Measurements from ENCODE around the gene RFNG. TPM values are rescaled to one million over a fixed set of nuclear protein-coding genes. Genes with fewer than 3 reads are reported as not detected.

The RFNG gene
- total and polyA plus RNA-seq, 12 donors = 21.2 to 78.0 (median 47.4) TPM

- no peaks in the 10 kb centered on the region for H3K27me3 ChIP-seq
- H3K36me3 ChIP-seq (replicated peaks in 1 of 2) = no peaks in the 10 kb centered on the region
- WGBS, 4 donors = 80 to 91% (median 84%) methylated on average over 2 to 28 of the region's 28 CpGs
- H3K4me3 ChIP-seq = no peak overlapping the region
- no peaks in the 10 kb centered on the region for H3K9me3 ChIP-seq (replicated peaks in 1 of 3)
- TF ChIP-seq POLR2A (IDR thresholded peaks at IDR 0.05) (no peak), CTCF (IDR thresholded peaks at IDR 0.05) (no peak)
- peaks cover under 1 to 2% of the 10 kb centered on the region in 2 donors for H3K4me1 ChIP-seq (replicated peaks in 1 of 2)
- no peak for DNase-seq
- intact Hi-C loops (cut with DNase I) = no loop called here
- H3K27ac ChIP-seq = no peak overlapping the region
Observed at GRCh38 chr17:82016061-82016874, 35.3 kb downstream of the RFNG start.

- Histone ChIP-seq H3K27me3 (no peaks in the 10 kb centered on the region), H3K4me3 (no peak overlapping the region), H3K4me1 (replicated peaks in 1 of 2) (no peaks in the 10 kb centered on the region), H3K36me3 (replicated peaks in 1 of 2) (no peaks in the 10 kb centered on the region), H3K9me3 (replicated peaks in 1 of 3) (no peaks in the 10 kb centered on the region), H3K27ac (no peak overlapping the region)
- 80 to 82% (median 81%) methylated on average over 13 to 24 of the region's 24 CpGs for WGBS, 4 donors
- DNase-seq = no peak
- intact Hi-C loops (cut with DNase I) = no loop called here
- no peak for TF ChIP-seq POLR2A (IDR thresholded peaks at IDR 0.05)
- TF ChIP-seq CTCF (IDR thresholded peaks at IDR 0.05) = no peak
Observed at GRCh38 chr17:82015311-82015971, 36.2 kb downstream of the RFNG start.

GRCh38 chr17:82014971-82015310 is 36.7 kb downstream of the RFNG start:
- WGBS, 4 donors = 85 to 94% (median 90%) methylated on average over 9 to 13 of the region's 13 CpGs
- intact Hi-C loops (cut with DNase I) = no loop called here
- TF ChIP-seq POLR2A (IDR thresholded peaks at IDR 0.05) (no peak), CTCF (IDR thresholded peaks at IDR 0.05) (no peak)

GRCh38 chr17:82014432-82014831 is 37.2 kb downstream of the RFNG start:
- Histone ChIP-seq H3K9me3 (replicated peaks in 1 of 3) (no peaks in the 10 kb centered on the region), H3K27ac (no peak overlapping the region), H3K27me3 (no peaks in the 10 kb centered on the region), H3K4me3 (no peak overlapping the region), H3K4me1 (replicated peaks in 1 of 2) (no peaks in the 10 kb centered on the region), H3K36me3 (replicated peaks in 1 of 2) (no peaks in the 10 kb centered on the region)
- WGBS, 4 donors = 72 to 83% (median 77%) methylated on average over 14 to 23 of the region's 23 CpGs
- intact Hi-C loops (cut with DNase I) = no loop called here
- no peak for TF ChIP-seq POLR2A (IDR thresholded peaks at IDR 0.05)
- TF ChIP-seq CTCF (IDR thresholded peaks at IDR 0.05) = no peak
- DNase-seq = no peak

More at GRCh38 chr17:82014971-82015310, 36.7 kb downstream of the RFNG start:
- Histone ChIP-seq H3K27ac (no peak overlapping the region), H3K36me3 (replicated peaks in 1 of 2) (no peaks in the 10 kb centered on the region), H3K4me3 (no peak overlapping the region), H3K27me3 (no peaks in the 10 kb centered on the region), H3K9me3 (replicated peaks in 1 of 3) (no peaks in the 10 kb centered on the region), H3K4me1 (replicated peaks in 1 of 2) (no peaks in the 10 kb centered on the region)
- DNase-seq = no peak

All from adrenal gland (tissue), 12 donors.